ENCODE data around the gene DACT3. TPM values are rescaled to one million over a fixed set of nuclear protein-coding genes. Genes with fewer than 3 reads are reported as not detected.

The DACT3 gene
- total RNA-seq, 1 experiment from 2014 or later, result 1.9 TPM

- DNase-seq, result no peak
- intact Hi-C loops (cut with micrococcal nuclease), result no loop called here
- Histone ChIP-seq H3K9me3 (ENCODE audit: low read length) (no peaks in the 10 kb centered on the region), H3K27ac (ENCODE audit: low read length) (no peak overlapping the region), H4K20me1 (ENCODE audit: low read length) (no peaks in the 10 kb centered on the region), H3K9ac (ENCODE audit: low read length) (no peak overlapping the region), H3K79me2 (ENCODE audit: low read length) (no peaks in the 10 kb centered on the region), H3K4me3 (ENCODE audit: low read length) (no peak overlapping the region), H3K27me3 (ENCODE audit: low read length) (no peaks in the 10 kb centered on the region), H2AFZ (ENCODE audit: low read length) (no peak overlapping the region), H3K9me2 (replicated peaks; ENCODE audit: low read length) (no peaks in the 10 kb centered on the region), H3K36me3 (ENCODE audit: low read depth, low read length) (peaks cover 35% of the 10 kb centered on the region), H3K4me1 (ENCODE audit: insufficient read depth, low read length) (no peaks in the 10 kb centered on the region), H3K4me2 (ENCODE audit: low read length) (no peak overlapping the region), H3F3A (ENCODE audit: low read length, unreplicated experiment) (no peaks in the 10 kb centered on the region)
- TF ChIP-seq CTCF (conservative IDR thresholded peaks at IDR 0.05; ENCODE audit: low read depth, low read length) (no peak), EZH2phosphoT487 (IDR thresholded peaks at IDR 0.05; ENCODE audit: borderline replicate concordance, low read length) (no peak), EZH2 (IDR thresholded peaks at IDR 0.05; ENCODE audit: low read length, unreplicated experiment) (no peak)
- no TSS peak for BruUV-seq (replicated peaks)
- POLR2A ChIA-PET (ENCODE audit: unreplicated experiment), result no interaction called here
- CTCF ChIA-PET, result no interaction called here
- no peak for ATAC-seq
These were observed 31.0 kb upstream of the DACT3 start for GRCh38 chr19:46691948-46692347.

- Histone ChIP-seq H3K9ac (ENCODE audit: low read length) (no peak overlapping the region), H3K79me2 (ENCODE audit: low read length) (no peaks in the 10 kb centered on the region), H3K9me2 (replicated peaks; ENCODE audit: low read length) (no peaks in the 10 kb centered on the region), H3K9me3 (ENCODE audit: low read length) (no peaks in the 10 kb centered on the region), H3F3A (ENCODE audit: low read length, unreplicated experiment) (no peaks in the 10 kb centered on the region), H3K4me3 (ENCODE audit: low read length) (no peak overlapping the region), H2AFZ (ENCODE audit: low read length) (no peak overlapping the region), H3K36me3 (ENCODE audit: low read depth, low read length) (peaks cover 35% of the 10 kb centered on the region), H3K27ac (ENCODE audit: low read length) (no peak overlapping the region), H3K4me2 (ENCODE audit: low read length) (no peak overlapping the region), H3K4me1 (ENCODE audit: insufficient read depth, low read length) (no peaks in the 10 kb centered on the region), H4K20me1 (ENCODE audit: low read length) (no peaks in the 10 kb centered on the region), H3K27me3 (ENCODE audit: low read length) (no peaks in the 10 kb centered on the region)
- TF ChIP-seq CTCF (conservative IDR thresholded peaks at IDR 0.05; ENCODE audit: low read depth, low read length), result no peak
- no peak for TF ChIP-seq EZH2 (IDR thresholded peaks at IDR 0.05; ENCODE audit: low read length, unreplicated experiment)
- no peak for TF ChIP-seq EZH2phosphoT487 (IDR thresholded peaks at IDR 0.05; ENCODE audit: borderline replicate concordance, low read length)
- no peak for ATAC-seq
- CTCF ChIA-PET, result no interaction called here
- BruUV-seq (replicated peaks), result no TSS peak
- POLR2A ChIA-PET (ENCODE audit: unreplicated experiment), result no interaction called here
- DNase-seq, result no peak
- intact Hi-C loops (cut with micrococcal nuclease), result no loop called here
These were observed 30.1 kb upstream of the DACT3 start for GRCh38 chr19:46691104-46691503.

- H3K9ac ChIP-seq (ENCODE audit: low read length), result no peak overlapping the region
- no peaks in the 10 kb centered on the region for H3K79me2 ChIP-seq (ENCODE audit: low read length)
- H3F3A ChIP-seq (ENCODE audit: low read length, unreplicated experiment), result no peaks in the 10 kb centered on the region
- no peaks in the 10 kb centered on the region for H3K9me2 ChIP-seq (replicated peaks; ENCODE audit: low read length)
- no peaks in the 10 kb centered on the region for H3K27me3 ChIP-seq (ENCODE audit: low read length)
- H3K9me3 ChIP-seq (ENCODE audit: low read length), result no peaks in the 10 kb centered on the region
- H3K36me3 ChIP-seq (ENCODE audit: low read depth, low read length), result peaks cover 35% of the 10 kb centered on the region
- no peak overlapping the region for H2AFZ ChIP-seq (ENCODE audit: low read length)
- DNase-seq (no peak), ATAC-seq (no peak)
- no TSS peak for BruUV-seq (replicated peaks)
- TF ChIP-seq CTCF (conservative IDR thresholded peaks at IDR 0.05; ENCODE audit: low read depth, low read length), result no peak
- TF ChIP-seq EZH2 (IDR thresholded peaks at IDR 0.05; ENCODE audit: low read length, unreplicated experiment), result no peak
- no peak for TF ChIP-seq EZH2phosphoT487 (IDR thresholded peaks at IDR 0.05; ENCODE audit: borderline replicate concordance, low read length)
- no peak overlapping the region for H3K27ac ChIP-seq (ENCODE audit: low read length)
- CTCF ChIA-PET, result no interaction called here
- H3K4me1 ChIP-seq (ENCODE audit: insufficient read depth, low read length), result no peaks in the 10 kb centered on the region
- no peak overlapping the region for H3K4me3 ChIP-seq (ENCODE audit: low read length)
- intact Hi-C loops (cut with micrococcal nuclease), result no loop called here
- POLR2A ChIA-PET (ENCODE audit: unreplicated experiment), result no interaction called here
- H3K4me2 ChIP-seq (ENCODE audit: low read length), result no peak overlapping the region
- H4K20me1 ChIP-seq (ENCODE audit: low read length), result no peaks in the 10 kb centered on the region
These were observed 28.4 kb upstream of the DACT3 start for GRCh38 chr19:46689358-46689757.
